Liver (tissue), 3 donors: ENCODE data around the gene PDE5A.

Source experiments
- EGR1 ChIP-seq, 2 donors: IDR thresholded peaks; 2 replicates each; pipeline ENCODE4 v1.6.1; 2016 to 2018; ENCODE audit warnings: antibody characterized with exemption in 2 of 2, low read depth in 2 of 2
- GABPA ChIP-seq, 2 donors: IDR thresholded peaks in 1 of 2; conservative IDR thresholded peaks in 1 of 2; 2 replicates each; pipeline ENCODE4 v1.6.1; 2016; ENCODE audit warnings: antibody characterized with exemption in 2 of 2, mild to moderate bottlenecking in 1 of 2, moderate library complexity in 1 of 2
- HNF4G ChIP-seq: IDR thresholded peaks from 2 replicates; pipeline ENCODE4 v1.6.1; 2016; ENCODE audit warnings: antibody characterized with exemption
- JUND ChIP-seq, 2 donors: IDR thresholded peaks; 2 replicates each; pipeline ENCODE4 v1.6.1; 2016; ENCODE audit warnings: antibody characterized with exemption in 2 of 2
- YY1 ChIP-seq: IDR thresholded peaks from 2 replicates; pipeline ENCODE4 v1.6.1; 2016; ENCODE audit warnings: antibody characterized with exemption, mild to moderate bottlenecking
- TF ChIP-seq, protein P1 (sequence below): fragments of 150-350 bp; IDR thresholded peaks from 2 replicates; pipeline ENCODE4 v1.5.1; 2017; ENCODE audit warnings: improper control_type of control experiment, low read depth, low read length; ENCODE audit not compliant: missing input control
- TF ChIP-seq, protein P2 (sequence below): IDR thresholded peaks from 2 replicates; pipeline ENCODE4 v1.6.1; 2016; ENCODE audit warnings: antibody characterized with exemption
- donor health status: healthy.
- donor health status: healthy.

DNA sequence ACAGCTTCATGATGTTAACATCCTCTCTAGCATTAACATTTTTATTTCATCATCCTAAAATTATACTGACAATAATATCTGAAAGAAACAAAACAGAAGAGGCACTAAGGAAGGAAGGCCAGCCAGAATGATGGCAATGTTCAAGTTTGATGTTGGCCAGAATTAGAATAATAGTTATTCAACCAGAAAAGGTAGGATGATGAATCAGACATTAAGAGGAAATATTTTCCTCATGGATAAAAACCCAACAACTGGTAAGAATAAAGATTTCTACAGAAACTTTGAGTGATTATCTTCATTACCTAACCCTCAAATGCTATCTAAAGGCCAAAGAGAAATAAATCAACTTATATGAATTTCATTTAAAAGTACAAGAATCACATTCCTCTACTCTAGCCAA lies 105.2 kb downstream of the PDE5A start:
- TF ChIP-seq, protein P1, sequence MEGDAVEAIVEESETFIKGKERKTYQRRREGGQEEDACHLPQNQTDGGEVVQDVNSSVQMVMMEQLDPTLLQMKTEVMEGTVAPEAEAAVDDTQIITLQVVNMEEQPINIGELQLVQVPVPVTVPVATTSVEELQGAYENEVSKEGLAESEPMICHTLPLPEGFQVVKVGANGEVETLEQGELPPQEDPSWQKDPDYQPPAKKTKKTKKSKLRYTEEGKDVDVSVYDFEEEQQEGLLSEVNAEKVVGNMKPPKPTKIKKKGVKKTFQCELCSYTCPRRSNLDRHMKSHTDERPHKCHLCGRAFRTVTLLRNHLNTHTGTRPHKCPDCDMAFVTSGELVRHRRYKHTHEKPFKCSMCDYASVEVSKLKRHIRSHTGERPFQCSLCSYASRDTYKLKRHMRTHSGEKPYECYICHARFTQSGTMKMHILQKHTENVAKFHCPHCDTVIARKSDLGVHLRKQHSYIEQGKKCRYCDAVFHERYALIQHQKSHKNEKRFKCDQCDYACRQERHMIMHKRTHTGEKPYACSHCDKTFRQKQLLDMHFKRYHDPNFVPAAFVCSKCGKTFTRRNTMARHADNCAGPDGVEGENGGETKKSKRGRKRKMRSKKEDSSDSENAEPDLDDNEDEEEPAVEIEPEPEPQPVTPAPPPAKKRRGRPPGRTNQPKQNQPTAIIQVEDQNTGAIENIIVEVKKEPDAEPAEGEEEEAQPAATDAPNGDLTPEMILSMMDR, result no peak
- TF ChIP-seq GABPA (IDR thresholded peaks at IDR 0.05 in 1 of 2, conservative IDR thresholded peaks at IDR 0.05 in 1 of 2) (no peak), HNF4G (no peak), EGR1 (IDR thresholded peaks at IDR 0.05; ENCODE audit: low read depth in 2 of 2) (no peak), YY1 (no peak), JUND (IDR thresholded peaks at IDR 0.05) (no peak)
- TF ChIP-seq, protein P2, sequence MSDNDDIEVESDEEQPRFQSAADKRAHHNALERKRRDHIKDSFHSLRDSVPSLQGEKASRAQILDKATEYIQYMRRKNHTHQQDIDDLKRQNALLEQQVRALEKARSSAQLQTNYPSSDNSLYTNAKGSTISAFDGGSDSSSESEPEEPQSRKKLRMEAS, result no peak
